WI38 (cell line): ENCODE data around the gene FAIM2.

Experiments
- H3K4me3 ChIP-seq: 2 replicates; pipeline ENCODE4 v1.5.1; 2011; ENCODE audit warnings: low read depth, mild to moderate bottlenecking, control low read depth, low read length
- CTCF ChIP-seq: IDR thresholded peaks from 2 replicates; pipeline ENCODE4 v1.5.1; 2012; ENCODE audit warnings: low read depth, mild to moderate bottlenecking, control low read depth, low read length

FAIM2 gene

GRCh38 chr12:49888461-49889151, 15.1 kb downstream of the FAIM2 start:
- no peak overlapping the region for H3K4me3 ChIP-seq
- no peak for TF ChIP-seq CTCF

GRCh38 chr12:49887536-49888401, 15.9 kb downstream of the FAIM2 start:
- H3K4me3 ChIP-seq, result no peak overlapping the region
- no peak for TF ChIP-seq CTCF

- TF ChIP-seq CTCF, result no peak
- no peak overlapping the region for H3K4me3 ChIP-seq
These were observed 16.6 kb downstream of the FAIM2 start for GRCh38 chr12:49887091-49887490.

GRCh38 chr12:49885663-49886461, 17.8 kb downstream of the FAIM2 start:
- H3K4me3 ChIP-seq, result no peak overlapping the region
- no peak for TF ChIP-seq CTCF

- TF ChIP-seq CTCF, result no peak
- H3K4me3 ChIP-seq, result no peak overlapping the region
These were observed 18.6 kb downstream of the FAIM2 start for GRCh38 chr12:49885118-49885517.

- TF ChIP-seq CTCF, result no peak
- no peak overlapping the region for H3K4me3 ChIP-seq
These were observed 20.7 kb downstream of the FAIM2 start for GRCh38 chr12:49882851-49883464.
